Mesothelial cell of epicardium (in vitro differentiated cells): Measurements from ENCODE around the gene EIF1. TPM values are rescaled to one million over a fixed set of nuclear protein-coding genes. Genes with fewer than 3 reads are reported as not detected.

Source experiments
- DNase-seq, 2 experiments: peaks; one replicate each; pipeline ENCODE4 v3.0.0; 2021; ENCODE audit warnings: low spot score in 2 of 2; ENCODE audit not compliant: unreplicated experiment in 2 of 2
- H3K27ac Mint-ChIP-seq: 2 replicates; pipeline ENCODE4 v1.8.0; 2021; ENCODE audit warnings: mixed read lengths
- H3K27me3 Mint-ChIP-seq: 2 replicates; pipeline ENCODE4 v1.8.0; 2021; ENCODE audit warnings: low read depth, mixed read lengths
- H3K36me3 Mint-ChIP-seq: 2 replicates; pipeline ENCODE4 v1.8.0; 2021; ENCODE audit warnings: mixed read lengths
- H3K4me1 Mint-ChIP-seq: 2 replicates; pipeline ENCODE4 v1.8.0; 2021; ENCODE audit warnings: mixed read lengths
- H3K4me3 Mint-ChIP-seq: 2 replicates; pipeline ENCODE4 v1.8.0; 2021; ENCODE audit warnings: mild to moderate bottlenecking, moderate library complexity, mixed read lengths
- H3K9me3 Mint-ChIP-seq: 2 replicates; pipeline ENCODE4 v1.8.0; 2021; ENCODE audit warnings: mixed read lengths
- CTCF ChIP-seq: fragments of 200-600 bp; sonication (generic); IDR thresholded peaks from one replicate; pipeline ENCODE4 v1.5.0; 2021; ENCODE audit warnings: antibody characterized with exemption; ENCODE audit not compliant: unreplicated experiment
- total RNA-seq: library from RNA; stranded (reverse); gene quantifications from 3 replicates; pipeline ENCODE4 v1.2.1, GENCODE V29; 2021

Gene EIF1
- total RNA-seq, 1 donor from 2014 or later, result 606 TPM

- H3K27me3 Mint-ChIP-seq, result no peaks in the 10 kb centered on the region
- DNase-seq, result no peak
- no peak for TF ChIP-seq CTCF
- no peak overlapping the region for H3K4me3 Mint-ChIP-seq
- H3K27ac Mint-ChIP-seq, result no peak overlapping the region
- H3K4me1 Mint-ChIP-seq, result peaks cover 36% of the 10 kb centered on the region
- no peaks in the 10 kb centered on the region for H3K9me3 Mint-ChIP-seq
- no peaks in the 10 kb centered on the region for H3K36me3 Mint-ChIP-seq
Observed at GRCh38 chr17:41659427-41660212, 29.1 kb upstream of the EIF1 start.

GRCh38 chr17:41660221-41660711 is 28.4 kb upstream of the EIF1 start:
- no peak for TF ChIP-seq CTCF
- no peak for DNase-seq
- Mint-ChIP-seq H3K27ac (no peak overlapping the region), H3K4me1 (peaks cover 31% of the 10 kb centered on the region), H3K4me3 (no peak overlapping the region), H3K36me3 (no peaks in the 10 kb centered on the region), H3K9me3 (no peaks in the 10 kb centered on the region), H3K27me3 (no peaks in the 10 kb centered on the region)

- Mint-ChIP-seq H3K36me3 (no peaks in the 10 kb centered on the region), H3K4me1 (peaks cover 29% of the 10 kb centered on the region), H3K4me3 (no peak overlapping the region), H3K27me3 (no peaks in the 10 kb centered on the region), H3K9me3 (no peaks in the 10 kb centered on the region), H3K27ac (no peak overlapping the region)
- DNase-seq, result no peak
- TF ChIP-seq CTCF, result no peak
Observed at GRCh38 chr17:41663451-41664171, 25.1 kb upstream of the EIF1 start.

DNA sequence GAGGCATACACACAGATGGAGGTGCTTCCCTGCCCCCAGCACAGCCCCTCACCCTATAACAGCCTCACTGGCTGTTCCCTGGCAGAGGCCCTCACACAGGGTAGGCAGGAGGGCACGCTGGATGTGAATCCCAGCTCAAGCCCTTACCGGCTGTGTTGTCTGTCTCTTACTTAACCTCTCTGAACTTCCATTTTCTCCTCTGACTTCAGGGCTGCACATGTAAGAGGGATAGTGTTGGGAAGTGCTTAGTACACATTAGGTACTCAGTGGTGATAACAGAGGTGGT is 24.6 kb upstream of the EIF1 start:
- peaks cover 28% of the 10 kb centered on the region for H3K4me1 Mint-ChIP-seq
- no peaks in the 10 kb centered on the region for H3K27me3 Mint-ChIP-seq
- no peak for TF ChIP-seq CTCF
- H3K27ac Mint-ChIP-seq, result no peak overlapping the region
- H3K36me3 Mint-ChIP-seq, result no peaks in the 10 kb centered on the region
- no peak overlapping the region for H3K4me3 Mint-ChIP-seq
- DNase-seq, result no peak
- no peaks in the 10 kb centered on the region for H3K9me3 Mint-ChIP-seq

DNA sequence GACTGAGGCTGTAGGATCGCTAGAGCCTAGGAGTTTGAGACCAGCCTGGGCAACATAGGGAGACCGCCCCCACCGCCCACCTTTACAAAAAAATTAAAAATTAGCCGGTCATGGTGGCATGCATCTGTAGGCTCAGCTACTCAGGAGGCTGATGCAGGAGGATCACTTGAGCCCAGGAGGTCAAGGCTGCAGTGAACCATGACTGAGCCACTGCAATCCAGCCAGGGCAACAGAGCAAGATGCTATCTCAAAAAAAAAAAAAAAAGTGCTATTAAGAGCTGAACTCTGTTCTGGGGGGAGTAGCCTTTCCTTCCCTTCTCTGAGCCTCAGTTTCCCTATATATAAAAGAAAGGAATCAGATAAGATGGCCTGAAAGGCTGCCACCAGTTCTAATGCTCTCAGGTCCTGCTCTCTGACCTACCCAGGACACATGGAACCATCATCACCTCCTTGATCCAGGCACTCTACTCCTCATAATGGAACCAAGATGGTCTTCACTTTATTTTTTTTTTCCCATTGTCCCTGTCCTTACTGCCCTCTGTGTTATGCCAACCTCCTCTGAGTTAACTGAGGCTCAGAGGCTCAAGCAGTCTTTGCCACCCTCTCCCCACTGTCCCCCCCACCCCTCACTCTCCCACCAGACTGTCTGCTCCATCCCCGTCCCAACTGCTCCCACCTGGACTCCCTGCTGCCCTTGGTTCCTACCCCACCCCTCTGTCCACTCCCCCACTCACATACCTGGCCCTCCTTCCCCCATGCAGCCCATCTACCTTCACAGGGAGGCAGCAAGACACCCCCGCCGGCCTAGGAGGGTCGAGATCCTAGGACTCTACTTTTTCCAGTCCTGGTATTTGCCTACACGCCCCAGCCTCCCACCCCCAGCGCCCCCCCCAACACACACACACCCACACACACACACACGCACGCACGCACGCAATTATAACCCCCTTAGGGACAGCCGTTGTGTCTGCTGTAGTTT is 23.8 kb upstream of the EIF1 start:
- Mint-ChIP-seq H3K27ac (no peak overlapping the region), H3K36me3 (no peaks in the 10 kb centered on the region)

More for the DNA sequence above, 23.8 kb upstream of the EIF1 start:
- Mint-ChIP-seq H3K4me1 (peaks cover 24% of the 10 kb centered on the region), H3K4me3 (no peak overlapping the region), H3K9me3 (no peaks in the 10 kb centered on the region), H3K27me3 (no peaks in the 10 kb centered on the region)
- TF ChIP-seq CTCF, result no peak
- DNase-seq, result no peak
